ENCODE results near the gene OASL. TPM values are rescaled to one million over a fixed set of nuclear protein-coding genes. Genes with fewer than 3 reads are reported as not detected.

OASL gene
- total RNA-seq, 1 experiment from 2014 or later: not detected

DNA sequence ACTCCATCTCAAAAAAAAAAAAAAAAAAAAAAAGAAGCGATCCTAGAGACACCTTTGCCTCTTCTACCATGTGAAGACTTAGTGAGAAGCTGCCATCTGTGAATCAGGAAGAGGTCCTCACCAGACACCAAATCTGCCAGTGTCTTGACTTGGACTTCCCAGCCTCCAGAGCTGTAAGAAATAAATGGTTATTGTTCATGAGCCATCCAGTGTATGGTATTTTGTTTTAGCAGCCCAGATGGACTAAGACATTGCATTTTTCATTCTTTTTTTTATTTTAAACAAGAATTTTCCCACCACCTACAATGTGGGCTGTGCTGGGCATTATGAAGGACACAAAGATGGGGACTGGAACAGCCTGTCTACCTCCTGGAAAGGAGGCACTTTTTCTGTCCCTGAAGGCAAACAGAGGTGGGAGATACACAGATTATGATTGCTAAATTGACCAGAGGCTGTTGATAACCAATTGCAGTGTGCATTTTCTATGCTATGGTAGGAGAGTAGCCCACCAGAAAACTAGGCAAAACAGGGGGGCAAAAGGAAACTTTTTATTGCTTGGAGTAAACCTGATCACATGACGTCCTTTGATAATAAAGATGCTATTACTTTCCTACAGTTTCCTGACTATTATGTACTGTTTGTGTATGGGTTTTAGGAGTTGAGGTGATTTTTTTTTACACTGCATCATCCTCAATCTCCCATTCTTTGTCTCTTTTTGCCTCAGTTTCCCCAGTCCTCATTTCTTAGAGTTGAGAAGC is 20.0 kb downstream of the OASL start:
- Histone ChIP-seq H4K5ac (ENCODE audit: insufficient read length, low read depth, low read length) (no peak overlapping the region), H3K56ac (ENCODE audit: insufficient read length, low read depth, low read length) (no peak overlapping the region)

More for the DNA sequence above, 20.0 kb downstream of the OASL start:
- Histone ChIP-seq H3K14ac (ENCODE audit: insufficient read depth, low read length) (no peak overlapping the region), H2BK12ac (ENCODE audit: insufficient read length, low read depth, low read length) (no peak overlapping the region), H2BK120ac (ENCODE audit: low read depth, low read length, poor library complexity, severe bottlenecking) (no peak overlapping the region), H3K27ac (ENCODE audit: insufficient read length, low read depth, low read length) (no peak overlapping the region), H4K20me1 (ENCODE audit: control insufficient read depth, insufficient read depth, insufficient read length) (no peaks in the 10 kb centered on the region), H2BK20ac (ENCODE audit: low read depth, low read length, poor library complexity, severe bottlenecking) (no peak overlapping the region), H2BK15ac (ENCODE audit: low read depth, low read length) (no peak overlapping the region), H3K79me1 (ENCODE audit: insufficient read depth, low read depth, low read length, poor library complexity, severe bottlenecking) (peaks cover 3% of the 10 kb centered on the region), H3K4me1 (ENCODE audit: insufficient read depth, low read length) (no peaks in the 10 kb centered on the region), H3K23me2 (ENCODE audit: insufficient read length, low read depth, low read length, poor library complexity, severe bottlenecking) (peaks cover 4% of the 10 kb centered on the region), H2BK5ac (ENCODE audit: insufficient read length, low read length) (no peak overlapping the region), H3K18ac (ENCODE audit: insufficient read length, low read depth, low read length) (no peak overlapping the region), H3K4me2 (ENCODE audit: insufficient read depth, insufficient read length, low read length) (no peak overlapping the region), H3K27me3 (ENCODE audit: insufficient read depth, low read length) (no peaks in the 10 kb centered on the region), H2AK5ac (ENCODE audit: insufficient read length, low read length) (no peak overlapping the region), H3K4ac (ENCODE audit: low read depth, low read length) (no peak overlapping the region), H3K9ac (ENCODE audit: extremely low read depth, insufficient read length, low read length) (no peak overlapping the region), H4K91ac (ENCODE audit: insufficient read length, low read depth, low read length) (no peak overlapping the region), H3T11ph (ENCODE audit: low read length) (no peak overlapping the region), H2AFZ (ENCODE audit: low read length) (no peak overlapping the region), H4K8ac (replicated peaks; ENCODE audit: insufficient read length, low read depth, low read length) (no peak overlapping the region), H3K23ac (ENCODE audit: insufficient read length, low read depth, low read length) (no peak overlapping the region), H3K9me3 (ENCODE audit: control insufficient read depth, low read depth, low read length) (no peaks in the 10 kb centered on the region), H3K79me2 (ENCODE audit: insufficient read depth, low read length) (no peaks in the 10 kb centered on the region)
- Mint-ChIP-seq H3K36me3 (ENCODE audit: insufficient read depth in 1 of 3, low read depth in 3 of 3) (peaks cover 0 to 2% (median 0%) of the 10 kb centered on the region in 3 experiments; a peak in 1 of 7 replicates), H3K27me3 (ENCODE audit: low read depth) (peaks cover 2% of the 10 kb centered on the region), H3K4me1 (peaks cover 8% of the 10 kb centered on the region in 2 experiments), H3K27ac (no peak overlapping the region), H3K9me3 (0 out of 5 replicates have a peak, but pooled peaks cover 0 to 2% of the 10 kb centered on the region in 2 experiments), H3K4me3 (no peak overlapping the region)
- no peak for DNase-seq
- TF ChIP-seq, protein P1, sequence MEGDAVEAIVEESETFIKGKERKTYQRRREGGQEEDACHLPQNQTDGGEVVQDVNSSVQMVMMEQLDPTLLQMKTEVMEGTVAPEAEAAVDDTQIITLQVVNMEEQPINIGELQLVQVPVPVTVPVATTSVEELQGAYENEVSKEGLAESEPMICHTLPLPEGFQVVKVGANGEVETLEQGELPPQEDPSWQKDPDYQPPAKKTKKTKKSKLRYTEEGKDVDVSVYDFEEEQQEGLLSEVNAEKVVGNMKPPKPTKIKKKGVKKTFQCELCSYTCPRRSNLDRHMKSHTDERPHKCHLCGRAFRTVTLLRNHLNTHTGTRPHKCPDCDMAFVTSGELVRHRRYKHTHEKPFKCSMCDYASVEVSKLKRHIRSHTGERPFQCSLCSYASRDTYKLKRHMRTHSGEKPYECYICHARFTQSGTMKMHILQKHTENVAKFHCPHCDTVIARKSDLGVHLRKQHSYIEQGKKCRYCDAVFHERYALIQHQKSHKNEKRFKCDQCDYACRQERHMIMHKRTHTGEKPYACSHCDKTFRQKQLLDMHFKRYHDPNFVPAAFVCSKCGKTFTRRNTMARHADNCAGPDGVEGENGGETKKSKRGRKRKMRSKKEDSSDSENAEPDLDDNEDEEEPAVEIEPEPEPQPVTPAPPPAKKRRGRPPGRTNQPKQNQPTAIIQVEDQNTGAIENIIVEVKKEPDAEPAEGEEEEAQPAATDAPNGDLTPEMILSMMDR (conservative IDR thresholded peaks at IDR 0.05): no peak
- no CpG with 5 or more reads among the region's 2 CpGs for WGBS (ENCODE audit: extremely low coverage, insufficient read length, low lambda C conversion rate)

Data from H9 (cell line).